ENCODE results near the gene APOA1. TPM values are rescaled to one million over a fixed set of nuclear protein-coding genes. Genes with fewer than 3 reads are reported as not detected.

The APOA1 gene
- total and polyA plus RNA-seq, 7 donors = 0.30 to 4.9 (median 0.45) TPM; not detected in 1

DNA sequence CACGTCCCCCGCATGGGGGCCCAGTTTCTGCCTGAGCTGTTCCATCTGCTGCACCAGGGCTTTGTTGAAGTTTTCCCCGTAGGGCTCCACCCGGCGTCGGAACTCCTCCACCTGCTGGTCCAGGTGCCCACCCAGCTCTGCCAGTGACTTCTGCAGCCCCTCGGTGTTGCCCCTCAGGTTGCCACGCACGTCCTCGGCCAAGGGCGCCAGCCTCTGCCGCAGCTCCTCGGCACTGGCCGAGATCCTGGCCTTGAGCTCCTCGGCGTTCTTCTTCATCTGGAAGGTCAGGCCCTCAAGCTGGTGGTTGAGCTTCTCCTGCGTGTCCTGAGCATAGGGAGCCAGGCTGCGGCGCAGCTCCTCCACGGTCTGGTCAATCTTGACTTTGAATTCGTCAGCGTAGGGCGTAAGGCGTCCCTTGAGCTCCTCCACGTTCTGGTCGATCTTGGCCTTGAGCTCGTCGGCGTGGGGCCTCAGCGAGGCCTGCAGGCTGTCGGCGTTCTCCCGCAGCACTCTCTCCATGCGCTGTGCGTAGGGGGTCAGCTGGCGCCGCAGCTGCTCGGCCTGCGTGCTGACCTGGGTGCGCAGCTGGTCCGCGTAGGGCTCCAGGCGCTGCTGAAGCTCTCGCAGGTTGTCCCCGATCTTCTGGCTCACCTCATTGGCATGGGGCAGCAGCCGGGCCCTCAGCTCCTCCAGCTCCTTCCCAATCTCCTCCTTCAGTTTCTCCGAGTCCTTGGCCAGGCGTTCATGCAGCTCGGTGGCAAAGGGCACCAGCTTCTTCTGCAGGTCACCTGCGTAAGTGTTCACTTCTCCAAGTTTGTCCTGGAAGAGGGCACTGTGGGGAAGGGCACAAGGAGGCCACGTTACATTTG is 16.1 kb downstream of the APOA1 start:
- Histone ChIP-seq H3K27me3 (ENCODE audit: insufficient read depth in 3 of 3, low read length in 2 of 3) (no peaks in the 10 kb centered on the region), H3K4me1 (no peaks in the 10 kb centered on the region), H3K27ac (no peak overlapping the region), H3K9me3 (no peaks in the 10 kb centered on the region), H3K36me3 (ENCODE audit: insufficient read depth in 1 of 2, low read depth in 1 of 2) (no peaks in the 10 kb centered on the region), H3K4me3 (no peak overlapping the region)
- TF ChIP-seq, protein P1, sequence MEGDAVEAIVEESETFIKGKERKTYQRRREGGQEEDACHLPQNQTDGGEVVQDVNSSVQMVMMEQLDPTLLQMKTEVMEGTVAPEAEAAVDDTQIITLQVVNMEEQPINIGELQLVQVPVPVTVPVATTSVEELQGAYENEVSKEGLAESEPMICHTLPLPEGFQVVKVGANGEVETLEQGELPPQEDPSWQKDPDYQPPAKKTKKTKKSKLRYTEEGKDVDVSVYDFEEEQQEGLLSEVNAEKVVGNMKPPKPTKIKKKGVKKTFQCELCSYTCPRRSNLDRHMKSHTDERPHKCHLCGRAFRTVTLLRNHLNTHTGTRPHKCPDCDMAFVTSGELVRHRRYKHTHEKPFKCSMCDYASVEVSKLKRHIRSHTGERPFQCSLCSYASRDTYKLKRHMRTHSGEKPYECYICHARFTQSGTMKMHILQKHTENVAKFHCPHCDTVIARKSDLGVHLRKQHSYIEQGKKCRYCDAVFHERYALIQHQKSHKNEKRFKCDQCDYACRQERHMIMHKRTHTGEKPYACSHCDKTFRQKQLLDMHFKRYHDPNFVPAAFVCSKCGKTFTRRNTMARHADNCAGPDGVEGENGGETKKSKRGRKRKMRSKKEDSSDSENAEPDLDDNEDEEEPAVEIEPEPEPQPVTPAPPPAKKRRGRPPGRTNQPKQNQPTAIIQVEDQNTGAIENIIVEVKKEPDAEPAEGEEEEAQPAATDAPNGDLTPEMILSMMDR (IDR thresholded peaks at IDR 0.05) = no peak
- ATAC-seq (no peak), DNase-seq (peak in 1 of 2 donors; percentile 39)
- intact Hi-C loops (cut with DNase I) = no loop called here
- 90 to 95% (median 93%) methylated on average over 51 of the region's 51 CpGs for WGBS, 3 donors

GRCh38 chr11:116819049-116819448 is 18.4 kb downstream of the APOA1 start:
- ATAC-seq (no peak), DNase-seq (no peak)
- peaks cover 7% of the 10 kb centered on the region for H3K4me1 ChIP-seq
- 85 to 88% (median 86%) methylated on average over 9 of the region's 9 CpGs for WGBS, 3 donors
- H3K4me3 ChIP-seq = no peak overlapping the region
- H3K27ac ChIP-seq = no peak overlapping the region
- intact Hi-C loops (cut with DNase I) = no loop called here
- H3K27me3 ChIP-seq (ENCODE audit: insufficient read depth in 3 of 3, low read length in 2 of 3) = no peaks in the 10 kb centered on the region
- TF ChIP-seq, protein P1 (IDR thresholded peaks at IDR 0.05) = no peak
- no peaks in the 10 kb centered on the region for H3K36me3 ChIP-seq (ENCODE audit: insufficient read depth in 1 of 2, low read depth in 1 of 2)
- no peaks in the 10 kb centered on the region for H3K9me3 ChIP-seq

DNA sequence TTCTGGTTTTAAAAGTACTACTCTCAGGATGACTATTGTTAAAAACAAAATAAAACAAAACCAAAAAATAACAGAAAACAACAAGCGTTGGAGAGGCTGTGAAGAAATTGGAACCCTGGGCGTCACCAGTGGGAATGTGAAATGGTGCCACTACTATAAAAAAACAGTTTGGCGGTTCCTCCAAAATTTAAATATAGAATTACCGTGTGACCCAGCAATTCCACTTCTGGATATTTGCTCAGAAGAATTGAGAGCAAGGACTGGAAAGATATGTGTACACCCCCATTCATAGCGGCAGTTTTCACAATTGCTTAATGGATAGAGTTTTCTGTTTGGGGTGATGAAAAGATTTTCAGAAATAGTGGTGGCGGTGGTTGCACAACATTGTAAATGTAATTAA is 22.9 kb downstream of the APOA1 start:
- Histone ChIP-seq H3K4me3 (no peak overlapping the region), H3K36me3 (ENCODE audit: insufficient read depth in 1 of 2, low read depth in 1 of 2) (no peaks in the 10 kb centered on the region), H3K9me3 (no peaks in the 10 kb centered on the region), H3K27ac (no peak overlapping the region), H3K4me1 (peaks cover 11% of the 10 kb centered on the region), H3K27me3 (ENCODE audit: insufficient read depth in 3 of 3, low read length in 2 of 3) (no peaks in the 10 kb centered on the region)
- 31 to 43% (median 31%) methylated on average over 6 of the region's 6 CpGs for WGBS, 3 donors
- ATAC-seq = peak in 3 of 4 donors; percentile 32 to 70 (median 48)
- TF ChIP-seq, protein P1 (IDR thresholded peaks at IDR 0.05) = no peak
- DNase-seq = no peak
- intact Hi-C loops (cut with DNase I) = no loop called here

DNA sequence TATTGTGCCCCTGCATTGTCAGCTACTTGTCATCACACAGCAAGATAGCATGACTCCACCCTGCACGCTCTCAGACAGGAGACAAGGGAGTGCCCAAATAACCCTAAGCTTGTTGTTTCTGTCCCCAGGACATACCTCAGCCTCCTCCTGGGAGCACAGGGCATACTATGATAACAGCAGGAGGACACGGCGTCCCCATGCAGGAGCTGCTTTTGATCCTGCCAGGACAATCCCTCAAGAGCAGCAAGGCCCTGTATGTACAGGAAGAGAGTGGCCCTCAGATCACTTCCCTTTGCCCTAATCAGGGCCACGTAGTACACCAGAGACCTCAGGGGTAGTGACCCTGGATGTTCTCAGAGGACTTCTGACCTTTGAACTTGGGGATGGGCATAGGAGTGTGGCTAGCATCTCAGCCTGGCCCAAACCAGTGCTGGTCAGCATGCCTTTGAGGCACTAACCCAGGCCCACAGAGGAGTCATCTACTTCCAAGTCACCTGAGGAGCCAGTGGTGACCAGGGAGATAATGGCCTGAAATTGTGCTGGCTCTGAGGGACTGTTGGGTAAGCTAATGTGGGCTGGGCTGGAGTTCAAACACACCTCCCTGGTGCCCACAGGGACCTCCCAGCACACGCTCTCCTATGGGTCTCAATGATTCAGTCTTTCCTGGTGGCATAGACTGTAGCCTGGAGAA is 23.5 kb downstream of the APOA1 start:
- Histone ChIP-seq H3K36me3 (ENCODE audit: insufficient read depth in 1 of 2, low read depth in 1 of 2) (no peaks in the 10 kb centered on the region), H3K4me3 (no peak overlapping the region), H3K27me3 (ENCODE audit: insufficient read depth in 3 of 3, low read length in 2 of 3) (no peaks in the 10 kb centered on the region), H3K9me3 (no peaks in the 10 kb centered on the region), H3K27ac (no peak overlapping the region), H3K4me1 (peaks cover 11% of the 10 kb centered on the region)
- intact Hi-C loops (cut with DNase I) = no loop called here
- DNase-seq = no peak
- peak; percentile 64 to 79 (median 72) for ATAC-seq
- WGBS, 3 donors = 49 to 68% (median 64%) methylated on average over 5 of the region's 5 CpGs
- TF ChIP-seq, protein P1 (IDR thresholded peaks at IDR 0.05) = no peak
